ENCODE measurements around the gene VPS4A. TPM values are rescaled to one million over a fixed set of nuclear protein-coding genes. Genes with fewer than 3 reads are reported as not detected.
"Not testable (repeated sequence)": the region's sequence is repeated elsewhere in the genome, so short reads cannot be mapped to it uniquely, and the experiment has no call there.

VPS4A gene
- 20.9 and 23.2 TPM in 2 replicates for total RNA-seq (2014; rRNA removed; shearing (Covaris generic))

- DNase-seq (ENCODE audit: low spot score) = peak; percentile 89
These were observed at the start of gene VPS4A for GRCh38 chr16:69310653-69311532. Gene VPS4A, plus strand, starts transcription at chr16:69311350. Its CDS starts 162 bp downstream, at chr16:69311512.

GRCh38 chr16:69266334-69267063 is 44.7 kb upstream of the VPS4A start:
- DNase-seq (ENCODE audit: low spot score) = no peak

GRCh38 chr16:69267633-69268032 is 43.5 kb upstream of the VPS4A start:
- DNase-seq (ENCODE audit: low spot score) = no peak

- peak; percentile 69 for DNase-seq (ENCODE audit: low spot score)
These were observed 40.8 kb upstream of the VPS4A start for GRCh38 chr16:69270395-69270794.

GRCh38 chr16:69270831-69271230 is 40.3 kb upstream of the VPS4A start:
- no peak for DNase-seq (ENCODE audit: low spot score)

GRCh38 chr16:69273009-69273408 is 38.1 kb upstream of the VPS4A start:
- DNase-seq (ENCODE audit: low spot score) = no peak

- DNase-seq (ENCODE audit: low spot score) = no peak
These were observed 36.4 kb upstream of the VPS4A start for GRCh38 chr16:69274699-69275235.

GRCh38 chr16:69276148-69277115 is 34.7 kb upstream of the VPS4A start:
- DNase-seq (ENCODE audit: low spot score) = peak; percentile 75

- DNase-seq (ENCODE audit: low spot score) = no peak
These were observed 33.7 kb upstream of the VPS4A start for GRCh38 chr16:69277413-69277812.

GRCh38 chr16:69283851-69284250 is 27.3 kb upstream of the VPS4A start:
- DNase-seq (ENCODE audit: low spot score) = no peak

GRCh38 chr16:69285240-69285639 is 25.9 kb upstream of the VPS4A start:
- DNase-seq (ENCODE audit: low spot score) = no peak

- peak; percentile 33 for DNase-seq (ENCODE audit: low spot score)
These were observed 24.0 kb upstream of the VPS4A start for GRCh38 chr16:69286941-69287713.

- not testable (repeated sequence) for DNase-seq (ENCODE audit: low spot score)
These were observed 19.5 kb upstream of the VPS4A start for GRCh38 chr16:69291657-69292056.

- no peak for DNase-seq (ENCODE audit: low spot score)
These were observed 17.7 kb upstream of the VPS4A start for GRCh38 chr16:69293401-69293800.

- DNase-seq (ENCODE audit: low spot score) = no peak
These were observed 17.1 kb upstream of the VPS4A start for GRCh38 chr16:69294051-69294450.

- DNase-seq (ENCODE audit: low spot score) = not testable (repeated sequence)
These were observed 14.4 kb upstream of the VPS4A start for GRCh38 chr16:69296771-69297170.

GRCh38 chr16:69298261-69298660 is 12.9 kb upstream of the VPS4A start:
- DNase-seq (ENCODE audit: low spot score) = no peak

- DNase-seq (ENCODE audit: low spot score) = no peak
These were observed 10.0 kb upstream of the VPS4A start for GRCh38 chr16:69301187-69301586.

- no peak for DNase-seq (ENCODE audit: low spot score)
These were observed 9.3 kb upstream of the VPS4A start for GRCh38 chr16:69301861-69302260.

GRCh38 chr16:69302301-69302700 is 8.8 kb upstream of the VPS4A start:
- no peak for DNase-seq (ENCODE audit: low spot score)

- DNase-seq (ENCODE audit: low spot score) = no peak
These were observed 5.1 kb upstream of the VPS4A start for GRCh38 chr16:69306031-69306430.

Data from H4 (cell line).